ENCODE data around the gene SELP.

SELP gene

GRCh38 chr1:169590932-169591331 is 39.0 kb downstream of the SELP start:
- CTCF ChIA-PET, result interaction anchor here (3.0 kb wide), 1 partner anchor 11 kb away, joined by 14 read pairs; no protein-coding TSS in a partner anchor

GRCh38 chr1:169588785-169589485 is 41.0 kb downstream of the SELP start:
- Histone ChIP-seq H3K4me3 (ENCODE audit: control insufficient read depth in 1 of 7, extremely low read depth in 1 of 7, insufficient read depth in 4 of 7, low read depth in 2 of 7, low read length in 6 of 7) (peak overlapping the region in 1 of 7 experiments; percentile 9), H3K4me1 (ENCODE audit: control extremely low read depth in 1 of 4, control insufficient read depth in 4 of 4, insufficient read depth in 4 of 4, low read length in 3 of 4) (peaks cover 2 to 22% (median 15%) of the 10 kb centered on the region in 4 experiments), H3K27ac (ENCODE audit: insufficient read depth in 1 of 2, low read depth in 1 of 2, low read length in 2 of 2, poor library complexity in 1 of 2, severe bottlenecking in 2 of 2) (no peak overlapping the region), H3K36me3 (ENCODE audit: control insufficient read depth in 4 of 4, insufficient read depth in 4 of 4, low read length in 3 of 4) (no peaks in the 10 kb centered on the region), H3K9me3 (ENCODE audit: control extremely low read depth in 1 of 5, control insufficient read depth in 4 of 5, insufficient read depth in 2 of 5, low read depth in 1 of 5, low read length in 4 of 5) (no peaks in the 10 kb centered on the region), H3K27me3 (replicated peaks in 2 of 5; ENCODE audit: control insufficient read depth in 4 of 5, insufficient read depth in 5 of 5, low read length in 4 of 5) (no peaks in the 10 kb centered on the region)
- CTCF ChIA-PET, result no interaction called here
- 75% methylated on average over 1 of the region's 4 CpGs for WGBS (ENCODE audit: insufficient coverage)
- POLR2A ChIA-PET, result no interaction called here
- no peak for DNase-seq

More at GRCh38 chr1:169590932-169591331, 39.0 kb downstream of the SELP start:
- POLR2A ChIA-PET, result no interaction called here
- 100% methylated on average over 1 of the region's 5 CpGs for WGBS (ENCODE audit: insufficient coverage)
- Histone ChIP-seq H3K27ac (ENCODE audit: insufficient read depth in 1 of 2, low read depth in 1 of 2, low read length in 2 of 2, poor library complexity in 1 of 2, severe bottlenecking in 2 of 2) (no peak overlapping the region), H3K36me3 (ENCODE audit: control insufficient read depth in 4 of 4, insufficient read depth in 4 of 4, low read length in 3 of 4) (no peaks in the 10 kb centered on the region), H3K27me3 (replicated peaks in 2 of 5; ENCODE audit: control insufficient read depth in 4 of 5, insufficient read depth in 5 of 5, low read length in 4 of 5) (no peaks in the 10 kb centered on the region), H3K4me1 (ENCODE audit: control extremely low read depth in 1 of 4, control insufficient read depth in 4 of 4, insufficient read depth in 4 of 4, low read length in 3 of 4) (peaks cover 0 to 22% (median 15%) of the 10 kb centered on the region in 4 experiments), H3K4me3 (ENCODE audit: control insufficient read depth in 1 of 7, extremely low read depth in 1 of 7, insufficient read depth in 4 of 7, low read depth in 2 of 7, low read length in 6 of 7) (no peak overlapping the region), H3K9me3 (ENCODE audit: control extremely low read depth in 1 of 5, control insufficient read depth in 4 of 5, insufficient read depth in 2 of 5, low read depth in 1 of 5, low read length in 4 of 5) (no peaks in the 10 kb centered on the region)
- DNase-seq, result no peak

GRCh38 chr1:169588112-169588511 is 41.8 kb downstream of the SELP start:
- peaks cover 2 to 22% (median 15%) of the 10 kb centered on the region in 4 experiments for H3K4me1 ChIP-seq (ENCODE audit: control extremely low read depth in 1 of 4, control insufficient read depth in 4 of 4, insufficient read depth in 4 of 4, low read length in 3 of 4)
- H3K27ac ChIP-seq (ENCODE audit: insufficient read depth in 1 of 2, low read depth in 1 of 2, low read length in 2 of 2, poor library complexity in 1 of 2, severe bottlenecking in 2 of 2), result no peak overlapping the region
- ChIA-PET POLR2A (no interaction called here), CTCF (no interaction called here)
- no CpG with 5 or more reads among the region's 1 CpG for WGBS (ENCODE audit: insufficient coverage)
- no peak for DNase-seq
- H3K27me3 ChIP-seq (replicated peaks in 2 of 5; ENCODE audit: control insufficient read depth in 4 of 5, insufficient read depth in 5 of 5, low read length in 4 of 5), result no peaks in the 10 kb centered on the region
- no peaks in the 10 kb centered on the region for H3K36me3 ChIP-seq (ENCODE audit: control insufficient read depth in 4 of 4, insufficient read depth in 4 of 4, low read length in 3 of 4)
- H3K9me3 ChIP-seq (ENCODE audit: control extremely low read depth in 1 of 5, control insufficient read depth in 4 of 5, insufficient read depth in 2 of 5, low read depth in 1 of 5, low read length in 4 of 5), result no peaks in the 10 kb centered on the region
- no peak overlapping the region for H3K4me3 ChIP-seq (ENCODE audit: control insufficient read depth in 1 of 7, extremely low read depth in 1 of 7, insufficient read depth in 4 of 7, low read depth in 2 of 7, low read length in 6 of 7)

GRCh38 chr1:169586395-169587255 is 43.3 kb downstream of the SELP start, which contains the start of gene F5:
Gene F5, minus strand, starts transcription at chr1:169586481. Its CDS starts 95 bp downstream, at chr1:169586386.
- H3K9me3 ChIP-seq (ENCODE audit: control extremely low read depth in 1 of 5, control insufficient read depth in 4 of 5, insufficient read depth in 2 of 5, low read depth in 1 of 5, low read length in 4 of 5), result no peaks in the 10 kb centered on the region
- ChIA-PET CTCF (interaction anchor here (0.6 to 4.3 kb wide), 22 partner anchors 10 to 983 kb away, joined by 3 to 35 read pairs (median 4); no protein-coding TSS in a partner anchor), POLR2A (no interaction called here)
- 41% methylated on average over 11 of the region's 15 CpGs for WGBS (ENCODE audit: insufficient coverage)
- H3K27ac ChIP-seq (ENCODE audit: insufficient read depth in 1 of 2, low read depth in 1 of 2, low read length in 2 of 2, poor library complexity in 1 of 2, severe bottlenecking in 2 of 2), result no peak within 1 kb of the TSS
- no peaks in the 10 kb centered on the region for H3K36me3 ChIP-seq (ENCODE audit: control insufficient read depth in 4 of 4, insufficient read depth in 4 of 4, low read length in 3 of 4)
- peak within 1 kb of the TSS in 6 of 7 experiments; percentile 34 to 77 (median 56) for H3K4me3 ChIP-seq (ENCODE audit: control insufficient read depth in 1 of 7, extremely low read depth in 1 of 7, insufficient read depth in 4 of 7, low read depth in 2 of 7, low read length in 6 of 7)
- H3K27me3 ChIP-seq (replicated peaks in 2 of 5; ENCODE audit: control insufficient read depth in 4 of 5, insufficient read depth in 5 of 5, low read length in 4 of 5), result no peaks in the 10 kb centered on the region
- peak; percentile 78 to 89 (median 85) for DNase-seq
- H3K4me1 ChIP-seq (ENCODE audit: control extremely low read depth in 1 of 4, control insufficient read depth in 4 of 4, insufficient read depth in 4 of 4, low read length in 3 of 4), result peaks cover 2 to 22% (median 15%) of the 10 kb centered on the region in 4 experiments

- CTCF ChIA-PET, result interaction anchor here (0.6 to 4.3 kb wide), 22 partner anchors 10 to 983 kb away, joined by 3 to 35 read pairs (median 4); no protein-coding TSS in a partner anchor
- H3K4me3 ChIP-seq (ENCODE audit: control insufficient read depth in 1 of 7, extremely low read depth in 1 of 7, insufficient read depth in 4 of 7, low read depth in 2 of 7, low read length in 6 of 7), result peak overlapping the region in 6 of 7 experiments; percentile 34 to 77 (median 56)
- WGBS (ENCODE audit: insufficient coverage), result 17% methylated on average over 5 of the region's 5 CpGs
Observed at GRCh38 chr1:169586067-169586394, 43.9 kb downstream of the SELP start.

GRCh38 chr1:169585181-169585580 is 44.7 kb downstream of the SELP start:
- POLR2A ChIA-PET, result no interaction called here
- H3K36me3 ChIP-seq (ENCODE audit: control insufficient read depth in 4 of 4, insufficient read depth in 4 of 4, low read length in 3 of 4), result no peaks in the 10 kb centered on the region
- peak in 2 of 3 donors; percentile 45 to 55 for DNase-seq
- no peaks in the 10 kb centered on the region for H3K9me3 ChIP-seq (ENCODE audit: control extremely low read depth in 1 of 5, control insufficient read depth in 4 of 5, insufficient read depth in 2 of 5, low read depth in 1 of 5, low read length in 4 of 5)
- H3K27me3 ChIP-seq (replicated peaks in 2 of 5; ENCODE audit: control insufficient read depth in 4 of 5, insufficient read depth in 5 of 5, low read length in 4 of 5), result no peaks in the 10 kb centered on the region
- H3K4me3 ChIP-seq (ENCODE audit: control insufficient read depth in 1 of 7, extremely low read depth in 1 of 7, insufficient read depth in 4 of 7, low read depth in 2 of 7, low read length in 6 of 7), result peak overlapping the region in 1 of 7 experiments; percentile 15
- H3K27ac ChIP-seq (ENCODE audit: insufficient read depth in 1 of 2, low read depth in 1 of 2, low read length in 2 of 2, poor library complexity in 1 of 2, severe bottlenecking in 2 of 2), result no peak overlapping the region
- peaks cover 2 to 22% (median 15%) of the 10 kb centered on the region in 4 experiments for H3K4me1 ChIP-seq (ENCODE audit: control extremely low read depth in 1 of 4, control insufficient read depth in 4 of 4, insufficient read depth in 4 of 4, low read length in 3 of 4)
- CTCF ChIA-PET, result interaction anchor here (1.1 to 4.3 kb wide), 5 partner anchors 16 to 221 kb away, joined by 3 to 35 read pairs (median 4); no protein-coding TSS in a partner anchor

More at GRCh38 chr1:169586067-169586394, 43.9 kb downstream of the SELP start:
- no peaks in the 10 kb centered on the region for H3K27me3 ChIP-seq (replicated peaks in 2 of 5; ENCODE audit: control insufficient read depth in 4 of 5, insufficient read depth in 5 of 5, low read length in 4 of 5)
- no peak overlapping the region for H3K27ac ChIP-seq (ENCODE audit: insufficient read depth in 1 of 2, low read depth in 1 of 2, low read length in 2 of 2, poor library complexity in 1 of 2, severe bottlenecking in 2 of 2)
- H3K4me1 ChIP-seq (ENCODE audit: control extremely low read depth in 1 of 4, control insufficient read depth in 4 of 4, insufficient read depth in 4 of 4, low read length in 3 of 4), result peaks cover 2 to 22% (median 15%) of the 10 kb centered on the region in 4 experiments
- H3K36me3 ChIP-seq (ENCODE audit: control insufficient read depth in 4 of 4, insufficient read depth in 4 of 4, low read length in 3 of 4), result no peaks in the 10 kb centered on the region
- POLR2A ChIA-PET, result no interaction called here
- no peaks in the 10 kb centered on the region for H3K9me3 ChIP-seq (ENCODE audit: control extremely low read depth in 1 of 5, control insufficient read depth in 4 of 5, insufficient read depth in 2 of 5, low read depth in 1 of 5, low read length in 4 of 5)
- DNase-seq, result no peak

Data from common myeloid progenitor, CD34-positive (primary cell).